HG03097 (cell line): Measurements from ENCODE around the gene CDK15.

Source experiments
- ATAC-seq: cut with Tn5 transposase; IDR thresholded peaks from one replicate; pipeline ENCODE4 v1.9.1; 2021; ENCODE audit not compliant: unreplicated experiment, low FRiP score

CDK15 gene

GRCh38 chr2:201931475-201931874 is 125.1 kb downstream of the CDK15 start:
- ATAC-seq, result no peak

- no peak for ATAC-seq
Observed at GRCh38 chr2:201931951-201932350, 125.6 kb downstream of the CDK15 start.

GRCh38 chr2:201932511-201932910 is 126.2 kb downstream of the CDK15 start:
- ATAC-seq, result no peak

GRCh38 chr2:201933792-201934237 is 127.5 kb downstream of the CDK15 start:
- ATAC-seq, result no peak

GRCh38 chr2:201936817-201937216 is 130.5 kb downstream of the CDK15 start:
- ATAC-seq, result no peak

GRCh38 chr2:201937343-201937742 is 131.0 kb downstream of the CDK15 start:
- ATAC-seq, result no peak

GRCh38 chr2:201938156-201938775 is 131.9 kb downstream of the CDK15 start:
- ATAC-seq, result no peak

GRCh38 chr2:201938781-201939180 is 132.4 kb downstream of the CDK15 start:
- no peak for ATAC-seq

- ATAC-seq, result no peak
Observed at GRCh38 chr2:201939453-201939941, 133.2 kb downstream of the CDK15 start.

GRCh38 chr2:201942531-201942930 is 136.2 kb downstream of the CDK15 start:
- ATAC-seq, result no peak
